Mesothelial cell of epicardium (in vitro differentiated cells): ENCODE measurements around the gene DIP2C. TPM values are rescaled to one million over a fixed set of nuclear protein-coding genes. Genes with fewer than 3 reads are reported as not detected.
"Not testable (repeated sequence)": the region's sequence is repeated elsewhere in the genome, so short reads cannot be mapped to it uniquely, and the experiment has no call there.

Source experiments
- DNase-seq, 2 experiments: peaks; one replicate each; pipeline ENCODE4 v3.0.0; 2021; ENCODE audit warnings: low spot score in 2 of 2; ENCODE audit not compliant: unreplicated experiment in 2 of 2
- H3K27ac Mint-ChIP-seq: 2 replicates; pipeline ENCODE4 v1.8.0; 2021; ENCODE audit warnings: mixed read lengths
- H3K27me3 Mint-ChIP-seq: 2 replicates; pipeline ENCODE4 v1.8.0; 2021; ENCODE audit warnings: low read depth, mixed read lengths
- H3K36me3 Mint-ChIP-seq: 2 replicates; pipeline ENCODE4 v1.8.0; 2021; ENCODE audit warnings: mixed read lengths
- H3K4me1 Mint-ChIP-seq: 2 replicates; pipeline ENCODE4 v1.8.0; 2021; ENCODE audit warnings: mixed read lengths
- H3K4me3 Mint-ChIP-seq: 2 replicates; pipeline ENCODE4 v1.8.0; 2021; ENCODE audit warnings: mild to moderate bottlenecking, moderate library complexity, mixed read lengths
- H3K9me3 Mint-ChIP-seq: 2 replicates; pipeline ENCODE4 v1.8.0; 2021; ENCODE audit warnings: mixed read lengths
- CTCF ChIP-seq: fragments of 200-600 bp; sonication (generic); IDR thresholded peaks from one replicate; pipeline ENCODE4 v1.5.0; 2021; ENCODE audit warnings: antibody characterized with exemption; ENCODE audit not compliant: unreplicated experiment
- total RNA-seq: library from RNA; stranded (reverse); gene quantifications from 3 replicates; pipeline ENCODE4 v1.2.1, GENCODE V29; 2021

The DIP2C gene
- total RNA-seq, 1 donor from 2014 or later: 30.3 TPM

- no peaks in the 10 kb centered on the region for H3K27me3 Mint-ChIP-seq
- H3K9me3 Mint-ChIP-seq: no peaks in the 10 kb centered on the region
- H3K4me1 Mint-ChIP-seq: peaks cover 28% of the 10 kb centered on the region
- no peak for DNase-seq
- no peak overlapping the region for H3K27ac Mint-ChIP-seq
- no peak overlapping the region for H3K4me3 Mint-ChIP-seq
- no peaks in the 10 kb centered on the region for H3K36me3 Mint-ChIP-seq
- no peak for TF ChIP-seq CTCF
Observed at GRCh38 chr10:513393-513792, 176.1 kb downstream of the DIP2C start.

- H3K27me3 Mint-ChIP-seq, DNase-seq, H3K36me3 Mint-ChIP-seq, H3K27ac Mint-ChIP-seq, H3K9me3 Mint-ChIP-seq, H3K4me3 Mint-ChIP-seq: not testable (repeated sequence)
- H3K4me1 Mint-ChIP-seq: peaks cover 28% of the 10 kb centered on the region
Observed at GRCh38 chr10:512661-513060, 176.8 kb downstream of the DIP2C start.

- H3K27ac Mint-ChIP-seq: no peak overlapping the region
- peaks cover 28% of the 10 kb centered on the region for H3K4me1 Mint-ChIP-seq
- no peaks in the 10 kb centered on the region for H3K9me3 Mint-ChIP-seq
Observed at GRCh38 chr10:511849-512191, 177.6 kb downstream of the DIP2C start.

GRCh38 chr10:511101-511848, 178.2 kb downstream of the DIP2C start:
- Mint-ChIP-seq H3K4me3 (peak overlapping the region; percentile 13), H3K36me3 (no peaks in the 10 kb centered on the region), H3K9me3 (no peaks in the 10 kb centered on the region), H3K27me3 (no peaks in the 10 kb centered on the region), H3K27ac (peak overlapping the region; percentile 83), H3K4me1 (peaks cover 28% of the 10 kb centered on the region)
- peak; percentile 97 for TF ChIP-seq CTCF
- peak; percentile 87 to 97 for DNase-seq

More at GRCh38 chr10:511849-512191, 177.6 kb downstream of the DIP2C start:
- H3K36me3 Mint-ChIP-seq: no peaks in the 10 kb centered on the region
- H3K4me3 Mint-ChIP-seq: no peak overlapping the region
- DNase-seq: no peak
- no peak for TF ChIP-seq CTCF
- no peaks in the 10 kb centered on the region for H3K27me3 Mint-ChIP-seq

GRCh38 chr10:510415-510881, 179.0 kb downstream of the DIP2C start:
- Mint-ChIP-seq H3K27ac (peak overlapping the region; percentile 83), H3K4me1 (peaks cover 28% of the 10 kb centered on the region), H3K36me3 (no peaks in the 10 kb centered on the region), H3K27me3 (no peaks in the 10 kb centered on the region), H3K9me3 (no peaks in the 10 kb centered on the region), H3K4me3 (no peak overlapping the region)
- no peak for DNase-seq
- TF ChIP-seq CTCF: no peak

- no peaks in the 10 kb centered on the region for H3K27me3 Mint-ChIP-seq
- no peaks in the 10 kb centered on the region for H3K9me3 Mint-ChIP-seq
- TF ChIP-seq CTCF: no peak
- no peak overlapping the region for H3K27ac Mint-ChIP-seq
- peaks cover 28% of the 10 kb centered on the region for H3K4me1 Mint-ChIP-seq
- no peaks in the 10 kb centered on the region for H3K36me3 Mint-ChIP-seq
- H3K4me3 Mint-ChIP-seq: no peak overlapping the region
- no peak for DNase-seq
Observed at GRCh38 chr10:509361-510102, 179.9 kb downstream of the DIP2C start.
